HuH-7 (cell line): ENCODE results near the gene TEX44.

ENCODE experiments used
- DNase-seq: peaks from one replicate; pipeline ENCODE4 v3.0.0; 2011; ENCODE audit warnings: low spot score

TEX44 gene

DNA sequence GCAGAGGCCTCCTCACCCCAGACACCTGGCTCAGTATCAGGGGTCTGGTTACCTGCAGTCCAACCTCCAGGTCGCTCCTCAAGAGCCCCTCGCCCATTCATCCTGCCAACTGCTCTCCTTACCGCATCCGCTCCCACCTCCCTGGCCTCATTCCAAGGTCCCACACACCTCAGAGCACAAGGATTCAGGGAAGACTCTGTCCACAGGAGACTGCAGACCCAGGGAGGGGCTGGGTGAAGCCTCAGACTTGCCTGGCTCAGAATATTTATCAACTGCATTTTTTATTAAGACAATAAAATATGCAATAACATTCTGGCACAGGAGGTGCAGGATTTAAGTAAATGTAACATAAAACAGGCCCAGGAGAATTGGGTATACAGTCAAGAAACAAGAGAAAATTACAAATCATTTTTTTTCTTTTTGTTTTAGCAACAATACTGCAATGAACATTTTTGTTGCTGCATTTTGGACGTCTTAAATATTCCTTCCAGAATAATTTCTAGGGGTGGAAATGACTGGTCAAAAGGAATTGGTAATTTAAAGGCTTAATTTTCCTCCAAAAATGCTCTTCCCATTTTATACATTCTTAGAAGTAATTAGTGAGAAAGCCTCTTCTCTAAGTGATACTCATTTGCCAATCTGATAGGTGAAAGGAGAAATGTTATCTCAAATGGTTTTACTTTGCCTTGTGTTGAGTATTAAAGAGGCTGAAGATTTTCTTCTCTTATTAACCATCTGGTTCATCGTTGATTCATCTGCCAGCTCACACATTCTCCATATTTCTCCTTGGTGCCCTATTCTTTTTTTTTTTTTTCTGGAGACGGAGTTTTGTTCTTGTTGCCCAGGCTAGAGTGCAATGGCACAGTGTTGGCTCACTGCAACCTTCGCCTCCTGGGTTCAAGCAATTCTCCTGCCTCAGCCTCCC, 42.5 kb downstream of the TEX44 start:
- no peak for DNase-seq

DNA sequence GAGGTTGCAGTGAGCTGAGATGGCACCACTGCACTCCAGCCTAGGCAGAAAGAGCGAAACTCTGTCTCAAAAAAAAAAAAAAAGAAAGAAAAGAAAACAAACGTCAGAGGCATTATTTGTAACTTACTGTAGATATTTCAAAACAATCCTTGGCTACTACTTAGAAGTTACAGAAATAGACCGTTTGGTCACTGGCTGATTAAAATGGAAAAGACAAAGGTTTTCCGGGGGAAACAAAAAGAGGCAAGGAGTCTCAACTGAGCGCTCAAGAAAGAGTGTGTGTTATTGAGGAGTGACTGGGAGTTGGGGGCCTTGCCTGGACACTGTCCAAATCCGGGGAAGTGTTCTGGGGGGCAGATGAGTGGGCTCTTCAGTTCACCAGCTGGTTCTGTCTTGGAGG, 47.6 kb downstream of the TEX44 start:
- DNase-seq: no peak

DNA sequence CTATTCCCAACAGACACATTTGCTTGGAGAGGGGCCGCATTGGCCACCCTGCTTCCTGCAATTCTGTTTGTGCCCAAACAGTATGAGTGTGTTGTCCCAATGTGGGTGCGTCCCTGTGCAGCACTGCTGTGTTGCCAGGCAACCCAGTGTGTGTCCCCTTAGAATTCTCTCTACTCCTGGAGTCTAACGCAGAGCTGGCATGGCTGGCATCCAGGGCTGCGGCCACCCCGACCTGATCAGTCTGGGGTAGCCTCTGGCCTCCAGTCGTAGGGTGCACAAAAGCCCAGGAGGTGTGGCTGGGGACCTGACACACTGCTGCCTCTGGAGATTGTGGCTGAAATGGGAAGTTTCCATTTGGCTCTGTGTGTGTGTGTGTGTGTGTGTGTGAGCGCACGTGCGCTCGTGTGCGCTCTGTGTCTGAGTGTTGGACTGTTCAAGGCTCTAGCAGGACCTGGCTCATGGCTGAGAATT, 48.0 kb downstream of the TEX44 start:
- DNase-seq: no peak

DNA sequence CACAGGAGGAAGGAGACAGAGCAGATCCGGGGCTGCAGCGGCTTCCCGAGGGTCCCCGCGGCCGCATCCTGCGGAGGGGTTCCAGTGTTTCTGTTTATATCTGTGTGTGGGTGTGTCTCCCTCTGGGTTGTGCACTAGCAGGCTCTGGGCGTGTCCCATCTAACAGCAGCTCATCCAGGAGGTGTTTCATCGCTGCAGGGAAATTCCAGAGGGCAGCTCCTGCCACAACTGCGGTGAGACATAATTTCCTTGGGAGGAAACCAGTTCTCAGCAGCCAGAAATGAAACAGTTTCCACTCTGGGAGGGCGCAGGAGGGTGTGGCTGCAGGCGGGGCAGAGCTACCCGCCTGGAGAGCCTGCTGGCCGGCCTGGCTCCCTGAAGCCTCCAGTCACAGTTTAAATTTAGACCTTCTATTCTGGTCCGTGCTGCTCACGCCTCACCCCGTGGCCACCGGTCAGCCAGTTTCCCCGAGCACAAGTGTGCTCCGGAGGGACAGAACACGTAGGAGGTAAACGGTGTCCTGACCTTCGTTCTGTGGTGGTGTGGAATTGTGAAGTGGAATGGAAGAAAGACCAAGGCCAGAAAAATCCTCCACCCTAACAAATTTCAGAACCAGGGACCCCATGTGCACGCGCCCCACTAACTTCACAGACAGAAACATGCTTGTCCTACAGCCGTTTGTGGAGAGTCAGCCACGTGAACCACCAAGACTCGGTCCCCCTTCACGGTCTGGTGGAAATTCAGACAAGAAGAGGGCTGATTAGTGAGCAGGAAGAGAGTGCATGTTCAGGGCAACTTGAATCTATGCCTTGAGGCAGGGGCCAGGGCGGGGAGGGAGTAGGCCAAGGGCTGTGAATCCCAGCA, 50.2 kb downstream of the TEX44 start:
- DNase-seq: peak; percentile 75

DNA sequence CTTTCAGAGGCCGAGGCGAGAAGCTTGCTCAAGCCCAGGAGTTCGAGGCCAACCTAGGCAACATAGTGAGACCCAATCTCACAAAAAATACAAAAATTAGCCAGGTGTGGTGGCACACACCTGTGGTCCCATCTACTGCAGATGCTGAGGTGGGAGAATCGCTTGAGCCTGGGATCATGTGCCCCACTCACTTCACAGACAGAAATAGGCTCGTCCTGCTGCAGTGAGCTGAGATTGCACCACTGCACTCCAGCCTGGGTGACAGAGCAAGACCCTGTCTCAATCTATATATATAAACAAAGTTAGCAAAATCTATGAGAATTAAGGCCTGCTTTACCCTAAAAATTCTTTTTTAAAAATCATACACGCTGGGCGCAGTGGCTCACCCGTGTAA, 50.8 kb downstream of the TEX44 start:
- no peak for DNase-seq
